OCI-LY1 (cell line): ENCODE results near the gene SORBS2.

Experiments
- H2AFZ ChIP-seq: fragments of 200-600 bp; sonication (generic), shearing (Covaris generic); 2 replicates; pipeline ENCODE4 v1.6.0; 2014; ENCODE audit warnings: antibody characterized with exemption, mild to moderate bottlenecking, low read length
- H3F3A ChIP-seq: fragments of 200-600 bp; sonication (generic), shearing (Covaris generic); 2 replicates; pipeline ENCODE4 v1.6.0; 2014; ENCODE audit warnings: mild to moderate bottlenecking, antibody characterized with exemption, low read length, moderate library complexity; ENCODE audit not compliant: insufficient read depth
- H3K27ac ChIP-seq: fragments of 200-600 bp; sonication (generic); 2 replicates; pipeline ENCODE4 v1.5.1; 2014; ENCODE audit warnings: low read length, mixed run types, mild to moderate bottlenecking, low read depth; ENCODE audit not compliant: poor library complexity, severe bottlenecking
- H3K27me3 ChIP-seq: fragments of 200-600 bp; sonication (generic); 2 replicates; pipeline ENCODE4 v1.6.0; 2014; ENCODE audit warnings: antibody characterized with exemption, mild to moderate bottlenecking, low read length, moderate library complexity; ENCODE audit not compliant: insufficient read depth
- H3K36me3 ChIP-seq: fragments of 200-600 bp; sonication (generic); 2 replicates; pipeline ENCODE4 v1.6.1; 2014; ENCODE audit warnings: mild to moderate bottlenecking, antibody characterized with exemption, low read length, moderate library complexity, mixed read lengths; ENCODE audit not compliant: insufficient read depth
- H3K4me1 ChIP-seq: fragments of 200-600 bp; sonication (generic); 2 replicates; pipeline ENCODE4 v1.5.1; 2014; ENCODE audit warnings: mild to moderate bottlenecking, low read length, moderate library complexity; ENCODE audit not compliant: insufficient read depth, severe bottlenecking
- H3K4me2 ChIP-seq: fragments of 200-600 bp; sonication (generic), shearing (Covaris generic); 2 replicates; pipeline ENCODE4 v1.6.1; 2014; ENCODE audit warnings: low read length
- H3K4me3 ChIP-seq: fragments of 200-600 bp; sonication (generic); 2 replicates; pipeline ENCODE4 v1.5.1; 2014; ENCODE audit warnings: low read length, low read depth, mild to moderate bottlenecking, mixed read lengths; ENCODE audit not compliant: poor library complexity, severe bottlenecking
- H3K79me2 ChIP-seq: fragments of 200-600 bp; shearing (Covaris generic); 2 replicates; pipeline ENCODE4 v1.6.1; 2016; ENCODE audit warnings: mixed run types, low read length, mixed read lengths; ENCODE audit not compliant: insufficient read depth
- H3K9ac ChIP-seq: fragments of 200-600 bp; sonication (generic), shearing (Covaris generic); 2 replicates; pipeline ENCODE4 v1.6.1; 2014; ENCODE audit warnings: mild to moderate bottlenecking, low read length, mixed read lengths
- H3K9me2 ChIP-seq: fragments of 200-600 bp; sonication (generic), shearing (Covaris generic); 2 replicates; pipeline ENCODE4 v1.6.1; 2014; ENCODE audit warnings: low read depth, mild to moderate bottlenecking, low read length, mixed read lengths
- H3K9me3 ChIP-seq: fragments of 200-600 bp; shearing (Covaris generic); 2 replicates; pipeline ENCODE4 v1.6.1; 2014; ENCODE audit warnings: low read length, mixed read lengths
- H4K20me1 ChIP-seq: fragments of 200-600 bp; sonication (generic), shearing (Covaris generic); 2 replicates; pipeline ENCODE4 v1.6.0; 2016; ENCODE audit warnings: mild to moderate bottlenecking, low read length; ENCODE audit not compliant: insufficient read depth
- CTCF ChIP-seq: fragments of 200-600 bp; sonication (generic), shearing (Covaris generic); IDR thresholded peaks from 2 replicates; pipeline ENCODE4 v1.5.1; 2017; ENCODE audit warnings: mild to moderate bottlenecking, antibody characterized with exemption, low read length, moderate library complexity, mixed read lengths
- EZH2 ChIP-seq: fragments of 200-600 bp; sonication (generic), shearing (Covaris generic); IDR thresholded peaks from 2 replicates; pipeline ENCODE4 v1.8.0; 2017; ENCODE audit warnings: borderline replicate concordance, mixed run types, mild to moderate bottlenecking, antibody characterized with exemption, low read length, moderate library complexity, mixed read lengths

Gene SORBS2

GRCh38 chr4:185665655-185666054 lies 146.3 kb downstream of the SORBS2 start:
- peaks cover 40% of the 10 kb centered on the region for H3K36me3 ChIP-seq

GRCh38 chr4:185664481-185664880 lies 147.5 kb downstream of the SORBS2 start:
- no peaks in the 10 kb centered on the region for H3K27me3 ChIP-seq
- no peaks in the 10 kb centered on the region for H4K20me1 ChIP-seq
- H3K9me3 ChIP-seq = no peaks in the 10 kb centered on the region

More at GRCh38 chr4:185665655-185666054, 146.3 kb downstream of the SORBS2 start:
- no peaks in the 10 kb centered on the region for H4K20me1 ChIP-seq
- no peak overlapping the region for H2AFZ ChIP-seq
- no peaks in the 10 kb centered on the region for H3K27me3 ChIP-seq
- no peaks in the 10 kb centered on the region for H3F3A ChIP-seq
- TF ChIP-seq EZH2 (no peak), CTCF (no peak)
- no peak overlapping the region for H3K4me3 ChIP-seq
- no peaks in the 10 kb centered on the region for H3K9me3 ChIP-seq
- H3K27ac ChIP-seq = no peak overlapping the region
- peaks cover 4% of the 10 kb centered on the region for H3K4me1 ChIP-seq
- no peak overlapping the region for H3K9ac ChIP-seq
- H3K79me2 ChIP-seq = no peaks in the 10 kb centered on the region
- no peak overlapping the region for H3K4me2 ChIP-seq
- H3K9me2 ChIP-seq = no peaks in the 10 kb centered on the region

GRCh38 chr4:185662030-185662778 lies 149.8 kb downstream of the SORBS2 start:
- no peak overlapping the region for H3K4me3 ChIP-seq
- H3K9ac ChIP-seq = no peak overlapping the region
- no peak overlapping the region for H3K27ac ChIP-seq
- no peaks in the 10 kb centered on the region for H3K27me3 ChIP-seq
- TF ChIP-seq CTCF (no peak), EZH2 (no peak)
- peaks cover 4% of the 10 kb centered on the region for H3K4me1 ChIP-seq
- H3K4me2 ChIP-seq = no peak overlapping the region
- H2AFZ ChIP-seq = no peak overlapping the region
- no peaks in the 10 kb centered on the region for H3K9me2 ChIP-seq
- no peaks in the 10 kb centered on the region for H3K9me3 ChIP-seq
- no peaks in the 10 kb centered on the region for H3F3A ChIP-seq
- H4K20me1 ChIP-seq = no peaks in the 10 kb centered on the region
- H3K36me3 ChIP-seq = peaks cover 58% of the 10 kb centered on the region
- no peaks in the 10 kb centered on the region for H3K79me2 ChIP-seq

More at GRCh38 chr4:185664481-185664880, 147.5 kb downstream of the SORBS2 start:
- no peaks in the 10 kb centered on the region for H3K79me2 ChIP-seq
- H2AFZ ChIP-seq = no peak overlapping the region
- H3K4me2 ChIP-seq = no peak overlapping the region
- H3K9me2 ChIP-seq = no peaks in the 10 kb centered on the region
- H3K4me3 ChIP-seq = no peak overlapping the region
- H3K27ac ChIP-seq = no peak overlapping the region
- TF ChIP-seq EZH2 = no peak
- no peak for TF ChIP-seq CTCF
- no peaks in the 10 kb centered on the region for H3F3A ChIP-seq
- peaks cover 4% of the 10 kb centered on the region for H3K4me1 ChIP-seq
- peaks cover 51% of the 10 kb centered on the region for H3K36me3 ChIP-seq
- H3K9ac ChIP-seq = no peak overlapping the region
